SK-N-MC (cell line): Measurements from ENCODE around the gene MEOX1.

ENCODE experiments used
- EZH2 ChIP-seq: fragments of 200-600 bp; sonication (generic); IDR thresholded peaks from one replicate; pipeline ENCODE4 v1.6.1; 2017; ENCODE audit warnings: antibody characterized with exemption
- POLR2AphosphoS5 ChIP-seq: IDR thresholded peaks from 2 replicates; pipeline ENCODE4 v1.6.1; 2012; ENCODE audit warnings: mild to moderate bottlenecking, low read depth, low read length, borderline replicate concordance

GRCh38 chr17:43709210-43709609 lies 47.5 kb upstream of the MEOX1 start:
- no peak for TF ChIP-seq POLR2AphosphoS5
- no peak for TF ChIP-seq EZH2
